HepG2 (cell line): ENCODE results near the gene CHRNG. TPM values are rescaled to one million over a fixed set of nuclear protein-coding genes. Genes with fewer than 3 reads are reported as not detected.

Experiments
- BCL3 ChIP-seq: sonication (generic); formaldehyde crosslinking; IDR thresholded peaks from 2 replicates; pipeline ENCODE4 v1.5.1; 2020; ENCODE audit warnings: mild to moderate bottlenecking, missing genetic modification reagents, moderate library complexity
- BHLHE40 ChIP-seq: IDR thresholded peaks from 2 replicates; pipeline ENCODE4 v1.6.1; 2011; ENCODE audit warnings: low read length, improper control_type of control experiment
- DRAP1 ChIP-seq: IDR thresholded peaks from 2 replicates; pipeline ENCODE4 v1.6.1; 2016; ENCODE audit warnings: missing genetic modification reagents, missing compliant biosample characterization
- ETS1 ChIP-seq: sonication (generic); formaldehyde crosslinking; IDR thresholded peaks from 2 replicates; pipeline ENCODE4 v1.4.0; 2020; ENCODE audit warnings: missing genetic modification reagents
- MTF1 ChIP-seq: sonication (generic); formaldehyde crosslinking; IDR thresholded peaks from 2 replicates; pipeline ENCODE4 v1.5.0; 2020; ENCODE audit warnings: missing genetic modification reagents
- SNAPC4 ChIP-seq: sonication (generic); formaldehyde crosslinking; IDR thresholded peaks from 2 replicates; pipeline ENCODE4 v1.4.0; 2020; ENCODE audit warnings: mild to moderate bottlenecking, missing genetic modification reagents
- TFAP4 ChIP-seq: sonication (generic); IDR thresholded peaks from 2 replicates; pipeline ENCODE4 v1.6.1; 2016; ENCODE audit warnings: low read depth, borderline replicate concordance
- XBP1 ChIP-seq: sonication (generic); formaldehyde crosslinking; IDR thresholded peaks from 2 replicates; pipeline ENCODE4 v1.5.0; 2020; ENCODE audit warnings: missing genetic modification reagents
- ZBTB14 ChIP-seq: sonication (generic); formaldehyde crosslinking; IDR thresholded peaks from 2 replicates; pipeline ENCODE4 v1.4.0; 2020; ENCODE audit warnings: missing genetic modification reagents
- ZBTB42 ChIP-seq: sonication (generic); formaldehyde crosslinking; IDR thresholded peaks from 2 replicates; pipeline ENCODE4 v1.5.0; 2020; ENCODE audit warnings: mild to moderate bottlenecking, missing genetic modification reagents
- ZNF280D ChIP-seq: sonication (generic); formaldehyde crosslinking; IDR thresholded peaks from 2 replicates; pipeline ENCODE4 v1.5.1; 2020; ENCODE audit warnings: mild to moderate bottlenecking, missing genetic modification reagents
- ZNF335 ChIP-seq: sonication (generic); formaldehyde crosslinking; IDR thresholded peaks from 2 replicates; pipeline ENCODE4 v1.4.0; 2020; ENCODE audit warnings: missing genetic modification reagents
- polyA plus RNA-seq, 8 experiments: library from polyadenylated mRNA; depleted of rRNA in 3 of 8; stranded (reverse) in 7 of 8; unstranded in 1 of 8; fragments of >200 nt; fragmentation: Illumina TruSeq in 4 of 8; extraction: Trizol in 4 of 8; gene quantifications; 2 replicates each; pipeline versions ENCODE4 v1.2.1 to v1.2.3, GENCODE V29; 2011 to 2016; ENCODE audit warnings: low read depth in 4 of 8, missing spikeins in 1 of 8, mixed read lengths in 1 of 8; ENCODE audit not compliant: insufficient read depth in 1 of 8
- total RNA-seq, 5 experiments: library from RNA; depleted of rRNA; stranded (reverse); fragments of >200 nt; fragmentation: Illumina TruSeq; extraction: Trizol; gene quantifications; 2 replicates each; pipeline ENCODE4 v1.2.3, GENCODE V29; 2016; ENCODE audit warnings: low read depth in 1 of 5

Gene CHRNG
- total and polyA plus RNA-seq, 2 of the 13 experiments (the other 11 are each of a cell fraction or from before 2014, with no cell fraction given): not detected

- TF ChIP-seq BCL3 (CRISPR knock-in tag) (no peak), BHLHE40 (no peak), ZNF280D (CRISPR knock-in tag) (no peak), XBP1 (CRISPR knock-in tag) (no peak), SNAPC4 (CRISPR knock-in tag) (no peak), ZBTB14 (no peak), DRAP1 (CRISPR knock-in tag) (no peak), ZNF335 (CRISPR knock-in tag) (no peak), TFAP4 (no peak), MTF1 (no peak), ZBTB42 (no peak), ETS1 (CRISPR knock-in tag) (no peak)
Measured at GRCh38 chr2:232523682-232524597, 15.6 kb upstream of the CHRNG start (continued).
